WTC11 (cell line): ENCODE results near the gene RAB15. TPM values are rescaled to one million over a fixed set of nuclear protein-coding genes. Genes with fewer than 3 reads are reported as not detected.

Experiments
- ATAC-seq: fragments of 200-7000 bp; cut with Tn5 transposase; 2 replicates; pipeline ENCODE4 v1.10.0; 2021; ENCODE audit warnings: mild to moderate bottlenecking, moderate library complexity
- CTCF ChIA-PET: fragments of 300-600 bp; sonication (Branson Sonifier 250); formaldehyde crosslinking; loops from one replicate; lab custom pipeline; 2021; ENCODE audit warnings: antibody characterized with exemption; lab: Charles Lee
- POLR2A ChIA-PET: fragments of 350-600 bp; sonication (Branson Sonifier 250); formaldehyde crosslinking; loops from one replicate; lab custom pipeline; 2021; ENCODE audit warnings: antibody characterized with exemption; lab: Charles Lee
- DNase-seq: peaks from one replicate; pipeline ENCODE4 v3.0.0; 2021; ENCODE audit warnings: low spot score
- H3K27ac Mint-ChIP-seq: 2 replicates; pipeline ENCODE4 v1.8.0; 2021; ENCODE audit warnings: mixed read lengths
- H3K27me3 Mint-ChIP-seq: 2 replicates; pipeline ENCODE4 v1.8.0; 2021; ENCODE audit warnings: low read depth, mild to moderate bottlenecking, moderate library complexity, mixed read lengths
- H3K36me3 Mint-ChIP-seq: 2 replicates; pipeline ENCODE4 v1.8.0; 2021; ENCODE audit warnings: mixed read lengths
- H3K4me1 Mint-ChIP-seq: 2 replicates; pipeline ENCODE4 v1.8.0; 2022; ENCODE audit warnings: mixed read lengths
- H3K4me3 Mint-ChIP-seq: 2 replicates; pipeline ENCODE4 v1.8.0; 2021; ENCODE audit warnings: mild to moderate bottlenecking, moderate library complexity, mixed read lengths
- H3K9me3 Mint-ChIP-seq: 2 replicates; pipeline ENCODE4 v1.8.0; 2021; ENCODE audit warnings: mixed read lengths
- EMX1 ChIP-seq: fragments of 250-450 bp; sonication (Bioruptor Pico); IDR thresholded peaks from 2 replicates; pipeline ENCODE4 v1.8.0; 2021; ENCODE audit warnings: mild to moderate bottlenecking
- ESRRA ChIP-seq: sonication (generic); formaldehyde crosslinking; IDR thresholded peaks from 2 replicates; pipeline ENCODE4 v1.8.1; 2022; ENCODE audit warnings: mild to moderate bottlenecking, missing genetic modification reagents, borderline replicate concordance
- ETV6 ChIP-seq: sonication (generic); formaldehyde crosslinking; IDR thresholded peaks from 2 replicates; pipeline ENCODE4 v1.8.1; 2022; ENCODE audit warnings: mild to moderate bottlenecking, missing genetic modification reagents
- MYBL2 ChIP-seq: sonication (generic); formaldehyde crosslinking; IDR thresholded peaks from 2 replicates; pipeline ENCODE4 v1.8.1; 2023; ENCODE audit warnings: mild to moderate bottlenecking, moderate library complexity, missing genetic modification reagents
- NFATC4 ChIP-seq: fragments of 250-450 bp; sonication (Bioruptor Pico); IDR thresholded peaks from 2 replicates; pipeline ENCODE4 v1.9.0; 2021; ENCODE audit warnings: mild to moderate bottlenecking
- RELA ChIP-seq: sonication (generic); formaldehyde crosslinking; IDR thresholded peaks from 2 replicates; pipeline ENCODE4 v1.8.1; 2022; ENCODE audit warnings: missing genetic modification reagents, mild to moderate bottlenecking, borderline replicate concordance
- SMAD3 ChIP-seq: sonication (generic); formaldehyde crosslinking; IDR thresholded peaks from 2 replicates; pipeline ENCODE4 v1.8.0; 2022; ENCODE audit warnings: missing genetic modification reagents, mild to moderate bottlenecking, borderline replicate concordance
- TEAD4 ChIP-seq: sonication (generic); formaldehyde crosslinking; IDR thresholded peaks from 2 replicates; pipeline ENCODE4 v1.8.0; 2022; ENCODE audit warnings: mild to moderate bottlenecking, missing genetic modification reagents
- ZNF423 ChIP-seq: fragments of 250-450 bp; sonication (Bioruptor Pico); IDR thresholded peaks from 2 replicates; pipeline ENCODE4 v2.1.2; 2022; ENCODE audit warnings: mild to moderate bottlenecking, moderate library complexity
- total RNA-seq: library from RNA; stranded (reverse); gene quantifications from 3 replicates; pipeline ENCODE4 v1.2.3, GENCODE V29; 2021
- TF ChIP-seq, protein P1 (sequence below): sonication (generic); formaldehyde crosslinking; IDR thresholded peaks from 2 replicates; pipeline ENCODE4 v1.8.0; 2023; ENCODE audit warnings: missing genetic modification reagents, mild to moderate bottlenecking, borderline replicate concordance
- TF ChIP-seq, protein P2 (sequence below): fragments of 200-600 bp; IDR thresholded peaks from 2 replicates; pipeline ENCODE4 v1.8.0; 2022; ENCODE audit warnings: antibody characterized with exemption
- TF ChIP-seq, protein P3 (sequence below): sonication (generic); formaldehyde crosslinking; IDR thresholded peaks from 2 replicates; pipeline ENCODE4 v1.8.0; 2022; ENCODE audit warnings: missing genetic modification reagents
- TF ChIP-seq, protein P4 (sequence below): sonication (generic); formaldehyde crosslinking; IDR thresholded peaks from 2 replicates; pipeline ENCODE4 v1.8.1; 2022; ENCODE audit warnings: mild to moderate bottlenecking, moderate library complexity, missing genetic modification reagents
- TF ChIP-seq, protein P5 (sequence below): sonication (generic); formaldehyde crosslinking; IDR thresholded peaks from 2 replicates; pipeline ENCODE4 v1.8.1; 2023; ENCODE audit warnings: mild to moderate bottlenecking, missing genetic modification reagents, moderate library complexity
- TF ChIP-seq, protein P6 (sequence below): sonication (generic); formaldehyde crosslinking; IDR thresholded peaks from 2 replicates; pipeline ENCODE4 v1.8.1; 2022; ENCODE audit warnings: low read depth, mild to moderate bottlenecking, moderate library complexity, missing genetic modification reagents, borderline replicate concordance
- TF ChIP-seq, protein P7 (sequence below): sonication (generic); formaldehyde crosslinking; IDR thresholded peaks from 2 replicates; pipeline ENCODE4 v1.8.1; 2023; ENCODE audit warnings: mild to moderate bottlenecking, missing genetic modification reagents

The RAB15 gene
- total RNA-seq, 1 experiment from 2014 or later: 49.1 TPM

DNA sequence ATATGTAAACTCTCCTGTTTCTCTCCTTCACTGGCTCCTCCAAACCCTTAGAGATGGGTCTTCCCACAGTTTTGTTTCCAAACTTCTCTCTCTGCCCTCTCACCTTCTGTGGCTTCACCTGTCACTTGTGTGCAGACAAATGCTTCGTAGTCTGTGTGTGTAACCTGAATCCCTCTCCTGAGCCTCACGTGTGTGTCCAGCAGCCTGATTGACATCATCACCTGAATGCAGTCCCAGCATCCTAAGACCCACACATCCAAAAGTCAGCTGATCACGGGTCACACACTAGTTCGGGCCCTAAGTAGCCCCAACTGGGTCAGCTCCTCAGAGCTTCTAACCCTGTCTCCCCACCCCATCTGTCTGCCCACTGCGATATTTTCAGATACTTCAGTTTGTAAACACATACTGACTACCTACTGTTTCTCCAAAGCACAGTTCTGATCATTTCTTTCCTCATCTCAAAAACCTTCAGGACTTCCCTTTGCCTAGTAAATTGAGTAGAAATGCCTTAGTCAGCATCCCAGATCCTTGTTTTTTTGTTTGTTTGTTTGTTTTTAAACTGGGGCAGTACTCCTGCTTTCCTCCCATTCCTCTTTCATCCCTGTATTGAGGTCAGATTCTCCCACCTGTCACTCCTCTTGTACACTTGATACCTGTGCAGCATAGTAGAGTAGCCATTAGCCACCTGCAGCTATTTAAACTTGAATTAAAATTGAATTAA lies 38.2 kb upstream of the RAB15 start:
- H3K4me3 Mint-ChIP-seq: no peak overlapping the region
- H3K9me3 Mint-ChIP-seq: no peaks in the 10 kb centered on the region
- POLR2A ChIA-PET: no interaction called here
- DNase-seq (no peak), ATAC-seq (no peak)
- no peak overlapping the region; the same call in 1 of the 2 replicates for H3K27ac Mint-ChIP-seq
- 0 out of 2 replicates have a peak, but pooled peaks cover 4% of the 10 kb centered on the region for H3K4me1 Mint-ChIP-seq
- peaks cover 7% of the 10 kb centered on the region; the same call in 1 of the 2 replicates for H3K36me3 Mint-ChIP-seq
- H3K27me3 Mint-ChIP-seq: no peaks in the 10 kb centered on the region
- CTCF ChIA-PET: interaction anchor here (0.7 to 1.1 kb wide), 2 partner anchors 10 to 51 kb away, joined by 3 to 5 read pairs; no protein-coding TSS in a partner anchor
- TF ChIP-seq, protein P1, sequence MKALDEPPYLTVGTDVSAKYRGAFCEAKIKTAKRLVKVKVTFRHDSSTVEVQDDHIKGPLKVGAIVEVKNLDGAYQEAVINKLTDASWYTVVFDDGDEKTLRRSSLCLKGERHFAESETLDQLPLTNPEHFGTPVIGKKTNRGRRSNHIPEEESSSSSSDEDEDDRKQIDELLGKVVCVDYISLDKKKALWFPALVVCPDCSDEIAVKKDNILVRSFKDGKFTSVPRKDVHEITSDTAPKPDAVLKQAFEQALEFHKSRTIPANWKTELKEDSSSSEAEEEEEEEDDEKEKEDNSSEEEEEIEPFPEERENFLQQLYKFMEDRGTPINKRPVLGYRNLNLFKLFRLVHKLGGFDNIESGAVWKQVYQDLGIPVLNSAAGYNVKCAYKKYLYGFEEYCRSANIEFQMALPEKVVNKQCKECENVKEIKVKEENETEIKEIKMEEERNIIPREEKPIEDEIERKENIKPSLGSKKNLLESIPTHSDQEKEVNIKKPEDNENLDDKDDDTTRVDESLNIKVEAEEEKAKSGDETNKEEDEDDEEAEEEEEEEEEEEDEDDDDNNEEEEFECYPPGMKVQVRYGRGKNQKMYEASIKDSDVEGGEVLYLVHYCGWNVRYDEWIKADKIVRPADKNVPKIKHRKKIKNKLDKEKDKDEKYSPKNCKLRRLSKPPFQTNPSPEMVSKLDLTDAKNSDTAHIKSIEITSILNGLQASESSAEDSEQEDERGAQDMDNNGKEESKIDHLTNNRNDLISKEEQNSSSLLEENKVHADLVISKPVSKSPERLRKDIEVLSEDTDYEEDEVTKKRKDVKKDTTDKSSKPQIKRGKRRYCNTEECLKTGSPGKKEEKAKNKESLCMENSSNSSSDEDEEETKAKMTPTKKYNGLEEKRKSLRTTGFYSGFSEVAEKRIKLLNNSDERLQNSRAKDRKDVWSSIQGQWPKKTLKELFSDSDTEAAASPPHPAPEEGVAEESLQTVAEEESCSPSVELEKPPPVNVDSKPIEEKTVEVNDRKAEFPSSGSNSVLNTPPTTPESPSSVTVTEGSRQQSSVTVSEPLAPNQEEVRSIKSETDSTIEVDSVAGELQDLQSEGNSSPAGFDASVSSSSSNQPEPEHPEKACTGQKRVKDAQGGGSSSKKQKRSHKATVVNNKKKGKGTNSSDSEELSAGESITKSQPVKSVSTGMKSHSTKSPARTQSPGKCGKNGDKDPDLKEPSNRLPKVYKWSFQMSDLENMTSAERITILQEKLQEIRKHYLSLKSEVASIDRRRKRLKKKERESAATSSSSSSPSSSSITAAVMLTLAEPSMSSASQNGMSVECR: no peak
- TF ChIP-seq ZNF423 (CRISPR knock-in tag) (no peak), TEAD4 (CRISPR knock-in tag) (no peak), SMAD3 (CRISPR knock-in tag) (no peak), RELA (CRISPR knock-in tag) (no peak), ESRRA (CRISPR knock-in tag) (no peak)
- TF ChIP-seq, protein P2, sequence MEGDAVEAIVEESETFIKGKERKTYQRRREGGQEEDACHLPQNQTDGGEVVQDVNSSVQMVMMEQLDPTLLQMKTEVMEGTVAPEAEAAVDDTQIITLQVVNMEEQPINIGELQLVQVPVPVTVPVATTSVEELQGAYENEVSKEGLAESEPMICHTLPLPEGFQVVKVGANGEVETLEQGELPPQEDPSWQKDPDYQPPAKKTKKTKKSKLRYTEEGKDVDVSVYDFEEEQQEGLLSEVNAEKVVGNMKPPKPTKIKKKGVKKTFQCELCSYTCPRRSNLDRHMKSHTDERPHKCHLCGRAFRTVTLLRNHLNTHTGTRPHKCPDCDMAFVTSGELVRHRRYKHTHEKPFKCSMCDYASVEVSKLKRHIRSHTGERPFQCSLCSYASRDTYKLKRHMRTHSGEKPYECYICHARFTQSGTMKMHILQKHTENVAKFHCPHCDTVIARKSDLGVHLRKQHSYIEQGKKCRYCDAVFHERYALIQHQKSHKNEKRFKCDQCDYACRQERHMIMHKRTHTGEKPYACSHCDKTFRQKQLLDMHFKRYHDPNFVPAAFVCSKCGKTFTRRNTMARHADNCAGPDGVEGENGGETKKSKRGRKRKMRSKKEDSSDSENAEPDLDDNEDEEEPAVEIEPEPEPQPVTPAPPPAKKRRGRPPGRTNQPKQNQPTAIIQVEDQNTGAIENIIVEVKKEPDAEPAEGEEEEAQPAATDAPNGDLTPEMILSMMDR: no peak
- TF ChIP-seq, protein P3, sequence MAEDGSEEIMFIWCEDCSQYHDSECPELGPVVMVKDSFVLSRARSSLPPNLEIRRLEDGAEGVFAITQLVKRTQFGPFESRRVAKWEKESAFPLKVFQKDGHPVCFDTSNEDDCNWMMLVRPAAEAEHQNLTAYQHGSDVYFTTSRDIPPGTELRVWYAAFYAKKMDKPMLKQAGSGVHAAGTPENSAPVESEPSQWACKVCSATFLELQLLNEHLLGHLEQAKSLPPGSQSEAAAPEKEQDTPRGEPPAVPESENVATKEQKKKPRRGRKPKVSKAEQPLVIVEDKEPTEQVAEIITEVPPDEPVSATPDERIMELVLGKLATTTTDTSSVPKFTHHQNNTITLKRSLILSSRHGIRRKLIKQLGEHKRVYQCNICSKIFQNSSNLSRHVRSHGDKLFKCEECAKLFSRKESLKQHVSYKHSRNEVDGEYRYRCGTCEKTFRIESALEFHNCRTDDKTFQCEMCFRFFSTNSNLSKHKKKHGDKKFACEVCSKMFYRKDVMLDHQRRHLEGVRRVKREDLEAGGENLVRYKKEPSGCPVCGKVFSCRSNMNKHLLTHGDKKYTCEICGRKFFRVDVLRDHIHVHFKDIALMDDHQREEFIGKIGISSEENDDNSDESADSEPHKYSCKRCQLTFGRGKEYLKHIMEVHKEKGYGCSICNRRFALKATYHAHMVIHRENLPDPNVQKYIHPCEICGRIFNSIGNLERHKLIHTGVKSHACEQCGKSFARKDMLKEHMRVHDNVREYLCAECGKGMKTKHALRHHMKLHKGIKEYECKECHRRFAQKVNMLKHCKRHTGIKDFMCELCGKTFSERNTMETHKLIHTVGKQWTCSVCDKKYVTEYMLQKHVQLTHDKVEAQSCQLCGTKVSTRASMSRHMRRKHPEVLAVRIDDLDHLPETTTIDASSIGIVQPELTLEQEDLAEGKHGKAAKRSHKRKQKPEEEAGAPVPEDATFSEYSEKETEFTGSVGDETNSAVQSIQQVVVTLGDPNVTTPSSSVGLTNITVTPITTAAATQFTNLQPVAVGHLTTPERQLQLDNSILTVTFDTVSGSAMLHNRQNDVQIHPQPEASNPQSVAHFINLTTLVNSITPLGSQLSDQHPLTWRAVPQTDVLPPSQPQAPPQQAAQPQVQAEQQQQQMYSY (CRISPR knock-in tag): no peak
- TF ChIP-seq, protein P4, sequence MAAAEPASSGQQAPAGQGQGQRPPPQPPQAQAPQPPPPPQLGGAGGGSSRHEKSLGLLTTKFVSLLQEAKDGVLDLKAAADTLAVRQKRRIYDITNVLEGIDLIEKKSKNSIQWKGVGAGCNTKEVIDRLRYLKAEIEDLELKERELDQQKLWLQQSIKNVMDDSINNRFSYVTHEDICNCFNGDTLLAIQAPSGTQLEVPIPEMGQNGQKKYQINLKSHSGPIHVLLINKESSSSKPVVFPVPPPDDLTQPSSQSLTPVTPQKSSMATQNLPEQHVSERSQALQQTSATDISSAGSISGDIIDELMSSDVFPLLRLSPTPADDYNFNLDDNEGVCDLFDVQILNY (CRISPR knock-in tag): no peak

DNA sequence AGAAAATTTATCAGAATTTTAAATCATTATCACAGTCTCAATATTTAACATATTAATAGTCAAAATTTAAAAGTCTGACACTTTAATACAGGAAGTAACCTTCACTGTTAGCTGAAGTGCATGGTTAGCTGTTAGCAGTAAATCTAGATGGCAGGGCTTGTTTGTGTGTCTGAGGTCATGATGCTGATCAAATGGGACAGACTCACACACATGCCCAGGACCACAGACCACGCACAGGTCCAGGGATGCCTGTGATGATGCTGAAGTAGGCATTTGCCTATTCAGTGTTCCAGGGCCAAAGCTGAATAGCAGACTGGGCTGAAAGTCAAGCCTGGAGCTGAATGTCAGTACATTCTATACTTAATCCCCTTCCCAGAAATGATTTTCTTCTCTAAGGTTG lies 35.1 kb upstream of the RAB15 start:
- no peak overlapping the region for H3K4me3 Mint-ChIP-seq
- no peak for ATAC-seq
- no peaks in the 10 kb centered on the region for H3K9me3 Mint-ChIP-seq
- DNase-seq: no peak
- ChIA-PET CTCF (no interaction called here), POLR2A (interaction anchor here (1.0 kb wide), 1 partner anchor 16 kb away, joined by 4 read pairs; no protein-coding TSS in a partner anchor)
- no peak overlapping the region for H3K27ac Mint-ChIP-seq
- H3K27me3 Mint-ChIP-seq: no peaks in the 10 kb centered on the region
- H3K36me3 Mint-ChIP-seq: no peaks in the 10 kb centered on the region
- peaks cover 19% of the 10 kb centered on the region for H3K4me1 Mint-ChIP-seq
- TF ChIP-seq, protein P5, sequence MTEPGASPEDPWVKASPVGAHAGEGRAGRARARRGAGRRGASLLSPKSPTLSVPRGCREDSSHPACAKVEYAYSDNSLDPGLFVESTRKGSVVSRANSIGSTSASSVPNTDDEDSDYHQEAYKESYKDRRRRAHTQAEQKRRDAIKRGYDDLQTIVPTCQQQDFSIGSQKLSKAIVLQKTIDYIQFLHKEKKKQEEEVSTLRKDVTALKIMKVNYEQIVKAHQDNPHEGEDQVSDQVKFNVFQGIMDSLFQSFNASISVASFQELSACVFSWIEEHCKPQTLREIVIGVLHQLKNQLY (CRISPR knock-in tag): no peak
- TF ChIP-seq NFATC4 (CRISPR knock-in tag) (no peak), ETV6 (CRISPR knock-in tag) (no peak), EMX1 (CRISPR knock-in tag) (no peak), MYBL2 (no peak)
- TF ChIP-seq, protein P6, sequence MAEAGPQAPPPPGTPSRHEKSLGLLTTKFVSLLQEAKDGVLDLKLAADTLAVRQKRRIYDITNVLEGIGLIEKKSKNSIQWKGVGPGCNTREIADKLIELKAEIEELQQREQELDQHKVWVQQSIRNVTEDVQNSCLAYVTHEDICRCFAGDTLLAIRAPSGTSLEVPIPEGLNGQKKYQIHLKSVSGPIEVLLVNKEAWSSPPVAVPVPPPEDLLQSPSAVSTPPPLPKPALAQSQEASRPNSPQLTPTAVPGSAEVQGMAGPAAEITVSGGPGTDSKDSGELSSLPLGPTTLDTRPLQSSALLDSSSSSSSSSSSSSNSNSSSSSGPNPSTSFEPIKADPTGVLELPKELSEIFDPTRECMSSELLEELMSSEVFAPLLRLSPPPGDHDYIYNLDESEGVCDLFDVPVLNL (CRISPR knock-in tag): no peak
- TF ChIP-seq, protein P7, sequence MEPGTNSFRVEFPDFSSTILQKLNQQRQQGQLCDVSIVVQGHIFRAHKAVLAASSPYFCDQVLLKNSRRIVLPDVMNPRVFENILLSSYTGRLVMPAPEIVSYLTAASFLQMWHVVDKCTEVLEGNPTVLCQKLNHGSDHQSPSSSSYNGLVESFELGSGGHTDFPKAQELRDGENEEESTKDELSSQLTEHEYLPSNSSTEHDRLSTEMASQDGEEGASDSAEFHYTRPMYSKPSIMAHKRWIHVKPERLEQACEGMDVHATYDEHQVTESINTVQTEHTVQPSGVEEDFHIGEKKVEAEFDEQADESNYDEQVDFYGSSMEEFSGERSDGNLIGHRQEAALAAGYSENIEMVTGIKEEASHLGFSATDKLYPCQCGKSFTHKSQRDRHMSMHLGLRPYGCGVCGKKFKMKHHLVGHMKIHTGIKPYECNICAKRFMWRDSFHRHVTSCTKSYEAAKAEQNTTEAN (CRISPR knock-in tag): no peak
